Measurements from ENCODE around the gene KDM4F. TPM values are rescaled to one million over a fixed set of nuclear protein-coding genes. Genes with fewer than 3 reads are reported as not detected.
"Not testable (repeated sequence)": the region's sequence is repeated elsewhere in the genome, so short reads cannot be mapped to it uniquely, and the experiment has no call there.

The KDM4F gene
- polyA plus RNA-seq, 2 of the 4 experiments (the other 2 are of a cell fraction): not detected

GRCh38 chr11:95024958-95025357 lies 24.3 kb upstream of the KDM4F start, which contains the start of gene KDM4E:
TSS of gene KDM4E (plus strand) at chr11:95025258. CDS start at chr11:95025558, 300 bp downstream.
- Histone ChIP-seq H3K27ac (no peak within 1 kb of the TSS), H3K4me1 (no peaks in the 10 kb centered on the region), H3K9me3 (no peaks in the 10 kb centered on the region), H3K4me3 (no peak within 1 kb of the TSS), H3K4me2 (no peak within 1 kb of the TSS)
- DNase-seq (ENCODE audit: low read depth in 1 of 2, low spot score in 1 of 2): no peak
- no peak for FAIRE-seq
- CTCF ChIA-PET: no interaction called here
- no peak for TF ChIP-seq MAX (IDR thresholded peaks at IDR 0.05)
- no peak for TF ChIP-seq NPAS2 (CRISPR knock-in tag; IDR thresholded peaks at IDR 0.05; ENCODE audit: borderline replicate concordance)
- no peak for TF ChIP-seq POLR2AphosphoS2 (conservative IDR thresholded peaks at IDR 0.05; ENCODE audit: low read length)
- TF ChIP-seq CBX8 (IDR thresholded peaks at IDR 0.05): no peak
- TF ChIP-seq KDM1A (IDR thresholded peaks at IDR 0.05; ENCODE audit: low read depth): no peak
- TF ChIP-seq ZC3H11A (IDR thresholded peaks at IDR 0.05): no peak
- no peak for TF ChIP-seq RNF2 (IDR thresholded peaks at IDR 0.05; ENCODE audit: borderline replicate concordance, low read depth)
- TF ChIP-seq JUN (IDR thresholded peaks at IDR 0.05): no peak
- TF ChIP-seq HEYL (CRISPR knock-in tag; IDR thresholded peaks at IDR 0.05): no peak
- TF ChIP-seq TFCP2L1 (CRISPR knock-in tag; IDR thresholded peaks at IDR 0.05): no peak
- TF ChIP-seq SMC3 (IDR thresholded peaks at IDR 0.05): no peak
- no peak for TF ChIP-seq E2F6 (IDR thresholded peaks at IDR 0.05; ENCODE audit: borderline replicate concordance, low read depth)
- 32% methylated on average over 1 of the region's 1 CpG for WGBS (ENCODE audit: missing lambda C conversion rate)
- POLR2A ChIA-PET: no interaction called here
- ATAC-seq: no peak

- H3K4me1 ChIP-seq; H3K9me3 ChIP-seq; H3K4me3 ChIP-seq; H3K4me2 ChIP-seq; POLR2A ChIA-PET; H3K27ac ChIP-seq; CTCF ChIA-PET; ATAC-seq; FAIRE-seq; DNase-seq (ENCODE audit: low read depth in 1 of 2, low spot score in 1 of 2): not testable (repeated sequence)
- 69% methylated on average over 6 of the region's 9 CpGs for WGBS (ENCODE audit: missing lambda C conversion rate)
Measured at GRCh38 chr11:95025594-95025993, 23.6 kb upstream of the KDM4F start.

GRCh38 chr11:95028357-95028756 lies 20.9 kb upstream of the KDM4F start:
- Histone ChIP-seq H3K4me2 (no peak overlapping the region), H3K4me1 (no peaks in the 10 kb centered on the region), H3K4me3 (no peak overlapping the region), H3K27ac (no peak overlapping the region), H3K9me3 (no peaks in the 10 kb centered on the region)
- ChIA-PET POLR2A (no interaction called here), CTCF (interaction anchor here (0.6 kb wide), 1 partner anchor 994 kb away, joined by 3 read pairs; no protein-coding TSS in a partner anchor)
- ATAC-seq (no peak), DNase-seq (ENCODE audit: low read depth in 1 of 2, low spot score in 1 of 2) (no peak), FAIRE-seq (no peak)
- 53% methylated on average over 3 of the region's 3 CpGs for WGBS (ENCODE audit: missing lambda C conversion rate)
- no peak for TF ChIP-seq CBX2 (IDR thresholded peaks at IDR 0.05; ENCODE audit: borderline replicate concordance, low read depth)
- TF ChIP-seq MYC (IDR thresholded peaks at IDR 0.05; ENCODE audit: borderline replicate concordance, low read length): no peak
- TF ChIP-seq ESRRA (IDR thresholded peaks at IDR 0.05; ENCODE audit: borderline replicate concordance, low read length): no peak
- no peak for TF ChIP-seq CBX8 (IDR thresholded peaks at IDR 0.05)
- TF ChIP-seq JUN (IDR thresholded peaks at IDR 0.05): no peak
- no peak for TF ChIP-seq RCOR1 (IDR thresholded peaks at IDR 0.05; ENCODE audit: low read depth, low read length)
- no peak for TF ChIP-seq ELK1 (IDR thresholded peaks at IDR 0.05; ENCODE audit: low read depth, low read length)
- no peak for TF ChIP-seq RFX5 (IDR thresholded peaks at IDR 0.05)
- no peak for TF ChIP-seq NR3C1 (IDR thresholded peaks at IDR 0.05)
- TF ChIP-seq RNF2 (IDR thresholded peaks at IDR 0.05; ENCODE audit: borderline replicate concordance, low read depth): no peak
- no peak for TF ChIP-seq SREBF2 (IDR thresholded peaks at IDR 0.05)
- no peak for TF ChIP-seq TP53 (CRISPR knock-in tag; IDR thresholded peaks at IDR 0.05)
- no peak for TF ChIP-seq JUNB (IDR thresholded peaks at IDR 0.05)
- TF ChIP-seq MAX (IDR thresholded peaks at IDR 0.05): no peak
- no peak for TF ChIP-seq GATA3 (IDR thresholded peaks at IDR 0.05; ENCODE audit: borderline replicate concordance)
- TF ChIP-seq TFCP2L1 (CRISPR knock-in tag; IDR thresholded peaks at IDR 0.05): no peak

Measured in A549 (cell line).